HG03039 (cell line): ENCODE measurements around the gene SLC20A1.
"Not testable (repeated sequence)": the region's sequence is repeated elsewhere in the genome, so short reads cannot be mapped to it uniquely, and the experiment has no call there.

Source experiments
- ATAC-seq: cut with Tn5 transposase; IDR thresholded peaks from one replicate; pipeline ENCODE4 v1.9.1; 2021; ENCODE audit warnings: mild to moderate bottlenecking, moderate library complexity; ENCODE audit not compliant: unreplicated experiment

SLC20A1 gene

GRCh38 chr2:112645310-112646101 lies at the start of gene SLC20A1:
Gene SLC20A1, plus strand, starts transcription at chr2:112645939. Its CDS starts 890 bp downstream, at chr2:112646829.
- peak; percentile 82 for ATAC-seq

GRCh38 chr2:112597537-112598322 lies 48.0 kb upstream of the SLC20A1 start:
- ATAC-seq = no peak

- ATAC-seq = no peak
Measured at GRCh38 chr2:112600634-112601033, 45.1 kb upstream of the SLC20A1 start.

GRCh38 chr2:112601754-112602153 lies 44.0 kb upstream of the SLC20A1 start:
- ATAC-seq = no peak

- ATAC-seq = no peak
Measured at GRCh38 chr2:112602917-112603316, 42.8 kb upstream of the SLC20A1 start.

GRCh38 chr2:112603731-112604130 lies 42.0 kb upstream of the SLC20A1 start:
- ATAC-seq = no peak

- no peak for ATAC-seq
Measured at GRCh38 chr2:112604952-112605351, 40.8 kb upstream of the SLC20A1 start.

GRCh38 chr2:112605926-112606325 lies 39.8 kb upstream of the SLC20A1 start:
- no peak for ATAC-seq

GRCh38 chr2:112606547-112606946 lies 39.2 kb upstream of the SLC20A1 start:
- ATAC-seq = no peak

- ATAC-seq = no peak
Measured at GRCh38 chr2:112607680-112608438, 37.9 kb upstream of the SLC20A1 start.

- not testable (repeated sequence) for ATAC-seq
Measured at GRCh38 chr2:112609320-112609719, 36.4 kb upstream of the SLC20A1 start.

GRCh38 chr2:112612283-112612682 lies 33.5 kb upstream of the SLC20A1 start:
- ATAC-seq = not testable (repeated sequence)

GRCh38 chr2:112614201-112614840 lies 31.4 kb upstream of the SLC20A1 start:
- ATAC-seq = no peak

GRCh38 chr2:112615051-112615450 lies 30.7 kb upstream of the SLC20A1 start:
- ATAC-seq = no peak

GRCh38 chr2:112615798-112616197 lies 29.9 kb upstream of the SLC20A1 start:
- ATAC-seq = not testable (repeated sequence)

GRCh38 chr2:112618383-112618782 lies 27.4 kb upstream of the SLC20A1 start:
- ATAC-seq = no peak

- no peak for ATAC-seq
Measured at GRCh38 chr2:112621790-112622527, 23.8 kb upstream of the SLC20A1 start.

- no peak for ATAC-seq
Measured at GRCh38 chr2:112622528-112622849, 23.2 kb upstream of the SLC20A1 start.

- peak; percentile 66 for ATAC-seq
Measured at GRCh38 chr2:112623913-112624777, 21.6 kb upstream of the SLC20A1 start.
